ENCODE data around the gene HIVEP3.

GRCh38 chr1:41863718-41864117 lies 55.0 kb downstream of the HIVEP3 start:
- TF ChIP-seq CTCF (IDR thresholded peaks at IDR 0.05) (no peak), EZH2 (IDR thresholded peaks at IDR 0.05; ENCODE audit: borderline replicate concordance, insufficient read depth, low read depth, low read length, poor library complexity, severe bottlenecking) (no peak)
